HG02885 (cell line): ENCODE results near the gene CD47.

Experiments
- ATAC-seq: cut with Tn5 transposase; IDR thresholded peaks from one replicate; pipeline ENCODE4 v1.9.1; 2021; ENCODE audit warnings: mild to moderate bottlenecking; ENCODE audit not compliant: unreplicated experiment, poor library complexity

The CD47 gene

GRCh38 chr3:108118038-108118768, 27.4 kb upstream of the CD47 start:
- ATAC-seq: no peak

- peak; percentile 40 for ATAC-seq
Observed at GRCh38 chr3:108117241-108117775, 26.5 kb upstream of the CD47 start.

GRCh38 chr3:108114423-108115065, 23.7 kb upstream of the CD47 start:
- no peak for ATAC-seq

- ATAC-seq: no peak
Observed at GRCh38 chr3:108113975-108114374, 23.1 kb upstream of the CD47 start.

GRCh38 chr3:108110934-108111333, 20.1 kb upstream of the CD47 start:
- ATAC-seq: no peak

- ATAC-seq: no peak
Observed at GRCh38 chr3:108108416-108108815, 17.6 kb upstream of the CD47 start.

- ATAC-seq: no peak
Observed at GRCh38 chr3:108106449-108106848, 15.6 kb upstream of the CD47 start.

GRCh38 chr3:108106031-108106430, 15.2 kb upstream of the CD47 start:
- ATAC-seq: no peak

GRCh38 chr3:108103886-108104797, 13.3 kb upstream of the CD47 start:
- no peak for ATAC-seq

- ATAC-seq: no peak
Observed at GRCh38 chr3:108103040-108103751, 12.4 kb upstream of the CD47 start.

- peak; percentile 23 for ATAC-seq
Observed at GRCh38 chr3:108102420-108103039, 11.7 kb upstream of the CD47 start.

GRCh38 chr3:108100906-108101660, 10.3 kb upstream of the CD47 start:
- peak; percentile 93 for ATAC-seq

- peak; percentile 5 for ATAC-seq
Observed at GRCh38 chr3:108099679-108100428, 9.0 kb upstream of the CD47 start.

GRCh38 chr3:108099244-108099643, 8.4 kb upstream of the CD47 start:
- no peak for ATAC-seq

- ATAC-seq: no peak
Observed at GRCh38 chr3:108098003-108098370, 7.2 kb upstream of the CD47 start.

GRCh38 chr3:108097322-108098002, 6.6 kb upstream of the CD47 start:
- no peak for ATAC-seq

- no peak for ATAC-seq
Observed at GRCh38 chr3:108096532-108097321, 5.9 kb upstream of the CD47 start.
